Tibial artery (tissue), 4 donors: ENCODE data around the gene ANKHD1.
A peak's percentile ranks its signal among the peaks of the same experiment; 100 is the strongest.

ENCODE experiments used
- DNase-seq, 2 donors: peaks; one replicate each; pipeline ENCODE4 v3.0.0-alpha.2; 2019
- H3K27ac ChIP-seq, 2 donors: fragments of 200-600 bp; sonication (generic) in 1 of 2; 1 replicate in 1 of 2; 2 replicates in 1 of 2; pipeline ENCODE4 v1.5.1; 2018 to 2019; ENCODE audit warnings: mild to moderate bottlenecking in 1 of 2
- H3K27me3 ChIP-seq, 2 donors: fragments of 200-600 bp; sonication (generic) in 1 of 2; one replicate each; pipeline versions ENCODE4 v1.5.1 to v1.6.0; 2016 to 2019
- H3K36me3 ChIP-seq, 3 donors: fragments of 200-600 bp; sonication (generic) in 2 of 3; one replicate each; pipeline ENCODE4 v1.5.1; 2016 to 2019; ENCODE audit warnings: mild to moderate bottlenecking in 2 of 3
- H3K4me1 ChIP-seq, 4 donors: fragments of 200-600 bp; sonication (generic) in 2 of 4; 1 replicate in 3 of 4; 2 replicates in 1 of 4; pipeline ENCODE4 v1.5.1; 2016 to 2019
- H3K4me3 ChIP-seq, 2 donors: fragments of 200-600 bp; sonication (generic) in 1 of 2; 1 replicate in 1 of 2; 2 replicates in 1 of 2; pipeline ENCODE4 v1.5.1; 2018 to 2019; ENCODE audit warnings: mild to moderate bottlenecking in 2 of 2
- H3K9me3 ChIP-seq, 3 donors: fragments of 200-600 bp; sonication (generic) in 1 of 3; one replicate each; pipeline ENCODE4 v1.5.1; 2016 to 2019
- CTCF ChIP-seq, 2 experiments: fragments of 200-600 bp in 1 of 2; fragments of 450-650 bp in 1 of 2; IDR thresholded peaks; one replicate each; pipeline ENCODE4 v1.5.1; 2017 to 2019; ENCODE audit warnings: antibody characterized with exemption in 2 of 2, mild to moderate bottlenecking in 1 of 2, moderate library complexity in 1 of 2
- intact Hi-C: fragments of 100-400 bp; cut with DNase I; formaldehyde crosslinking; loops from one replicate; pipeline ENCODE4 v1.15.0; 2023; ENCODE audit warnings: low total_unique reads

Gene ANKHD1

GRCh38 chr5:140540227-140540626, 138.6 kb downstream of the ANKHD1 start:
- H3K9me3 ChIP-seq = no peaks in the 10 kb centered on the region
- no peak for TF ChIP-seq CTCF (IDR thresholded peaks at IDR 0.05)
- no peaks in the 10 kb centered on the region for H3K27me3 ChIP-seq
- DNase-seq = no peak
- intact Hi-C loops = loop anchor here (10.0 kb wide), 1 partner anchor 155 kb away; the partner anchor contains the start of genes HARS1 and HARS2
- peaks cover 41 to 98% (median 77%) of the 10 kb centered on the region in 3 donors for H3K36me3 ChIP-seq
- H3K4me1 ChIP-seq = no peaks in the 10 kb centered on the region
- H3K27ac ChIP-seq = no peak overlapping the region
- H3K4me3 ChIP-seq = no peak overlapping the region

GRCh38 chr5:140542972-140543371, 141.3 kb downstream of the ANKHD1 start:
- no peak for DNase-seq
- H3K9me3 ChIP-seq = no peaks in the 10 kb centered on the region
- peaks cover 5 to 11% (median 8%) of the 10 kb centered on the region in 4 donors for H3K4me1 ChIP-seq
- peaks cover 30 to 71% (median 60%) of the 10 kb centered on the region in 3 donors for H3K36me3 ChIP-seq
- intact Hi-C loops = loop anchor here (10.0 kb wide), 1 partner anchor 152 kb away; the partner anchor contains the start of genes HARS1 and HARS2
- H3K27me3 ChIP-seq = no peaks in the 10 kb centered on the region
- no peak for TF ChIP-seq CTCF (IDR thresholded peaks at IDR 0.05)
- no peak overlapping the region for H3K4me3 ChIP-seq
- no peak overlapping the region for H3K27ac ChIP-seq

GRCh38 chr5:140544986-140545385, 143.4 kb downstream of the ANKHD1 start:
- intact Hi-C loops = loop anchor here (5.0 to 10.0 kb wide), 2 partner anchors 102 to 150 kb away; partner anchors contain the start of genes HARS1, HARS2, IK and NDUFA2
- DNase-seq = no peak
- peaks cover 13 to 28% (median 25%) of the 10 kb centered on the region in 4 donors for H3K4me1 ChIP-seq
- no peak overlapping the region for H3K27ac ChIP-seq
- no peak overlapping the region for H3K4me3 ChIP-seq
- peaks cover 10 to 62% (median 52%) of the 10 kb centered on the region in 3 donors for H3K36me3 ChIP-seq
- H3K9me3 ChIP-seq = no peaks in the 10 kb centered on the region
- TF ChIP-seq CTCF (IDR thresholded peaks at IDR 0.05) = no peak
- H3K27me3 ChIP-seq = no peaks in the 10 kb centered on the region

GRCh38 chr5:140545606-140546005, 144.0 kb downstream of the ANKHD1 start:
- Histone ChIP-seq H3K9me3 (no peaks in the 10 kb centered on the region), H3K27ac (no peak overlapping the region), H3K36me3 (peaks cover 11 to 62% (median 53%) of the 10 kb centered on the region in 3 donors), H3K27me3 (no peaks in the 10 kb centered on the region), H3K4me3 (no peak overlapping the region), H3K4me1 (peaks cover 13 to 28% (median 25%) of the 10 kb centered on the region in 4 donors)
- TF ChIP-seq CTCF (IDR thresholded peaks at IDR 0.05) = no peak
- intact Hi-C loops = loop anchor here (5.0 to 10.0 kb wide), 2 partner anchors 102 to 149 kb away; partner anchors contain the start of genes HARS1, HARS2, IK and NDUFA2
- no peak for DNase-seq

- no peak for TF ChIP-seq CTCF (IDR thresholded peaks at IDR 0.05)
- peak overlapping the region; percentile 93 to 99 for H3K27ac ChIP-seq
- H3K27me3 ChIP-seq = no peaks in the 10 kb centered on the region
- DNase-seq = no peak
- peak overlapping the region; percentile 58 to 80 for H3K4me3 ChIP-seq
- peaks cover 13 to 28% (median 25%) of the 10 kb centered on the region in 4 donors for H3K4me1 ChIP-seq
- peaks cover 17 to 62% (median 55%) of the 10 kb centered on the region in 3 donors for H3K36me3 ChIP-seq
- intact Hi-C loops = loop anchor here (5.0 to 10.0 kb wide), 2 partner anchors 100 to 148 kb away; partner anchors contain the start of genes HARS1, HARS2, IK and NDUFA2
- no peaks in the 10 kb centered on the region for H3K9me3 ChIP-seq
Observed at GRCh38 chr5:140546851-140547507, 145.3 kb downstream of the ANKHD1 start.
